GM18511 (cell line): Measurements from ENCODE around the gene TMEM235.

ENCODE experiments used
- ATAC-seq: cut with Tn5 transposase; IDR thresholded peaks from one replicate; pipeline ENCODE4 v1.9.1; 2021; ENCODE audit warnings: mild to moderate bottlenecking, moderate library complexity; ENCODE audit not compliant: unreplicated experiment

The TMEM235 gene

DNA sequence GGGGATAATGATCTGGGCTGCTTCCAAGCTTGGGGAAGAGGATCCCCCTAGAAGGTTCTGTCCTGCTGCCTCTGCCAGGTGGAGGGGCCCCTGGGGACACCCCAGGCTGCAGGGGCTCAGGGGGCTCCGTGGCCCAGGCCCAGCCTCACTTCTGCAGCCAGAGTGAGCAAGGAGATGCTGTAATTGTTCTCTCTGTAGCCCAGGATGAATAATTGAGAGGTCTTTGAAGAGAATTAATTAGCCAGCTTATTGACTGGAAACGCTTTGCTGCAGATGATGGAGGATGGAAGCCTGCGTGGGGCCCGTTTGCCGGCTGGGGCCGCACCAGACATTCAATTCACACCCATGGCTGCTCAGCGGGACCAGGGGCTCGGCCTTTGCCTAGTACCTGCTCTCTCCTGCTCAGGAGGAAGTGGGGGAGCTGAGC is 38.5 kb downstream of the TMEM235 start:
- no peak for ATAC-seq

DNA sequence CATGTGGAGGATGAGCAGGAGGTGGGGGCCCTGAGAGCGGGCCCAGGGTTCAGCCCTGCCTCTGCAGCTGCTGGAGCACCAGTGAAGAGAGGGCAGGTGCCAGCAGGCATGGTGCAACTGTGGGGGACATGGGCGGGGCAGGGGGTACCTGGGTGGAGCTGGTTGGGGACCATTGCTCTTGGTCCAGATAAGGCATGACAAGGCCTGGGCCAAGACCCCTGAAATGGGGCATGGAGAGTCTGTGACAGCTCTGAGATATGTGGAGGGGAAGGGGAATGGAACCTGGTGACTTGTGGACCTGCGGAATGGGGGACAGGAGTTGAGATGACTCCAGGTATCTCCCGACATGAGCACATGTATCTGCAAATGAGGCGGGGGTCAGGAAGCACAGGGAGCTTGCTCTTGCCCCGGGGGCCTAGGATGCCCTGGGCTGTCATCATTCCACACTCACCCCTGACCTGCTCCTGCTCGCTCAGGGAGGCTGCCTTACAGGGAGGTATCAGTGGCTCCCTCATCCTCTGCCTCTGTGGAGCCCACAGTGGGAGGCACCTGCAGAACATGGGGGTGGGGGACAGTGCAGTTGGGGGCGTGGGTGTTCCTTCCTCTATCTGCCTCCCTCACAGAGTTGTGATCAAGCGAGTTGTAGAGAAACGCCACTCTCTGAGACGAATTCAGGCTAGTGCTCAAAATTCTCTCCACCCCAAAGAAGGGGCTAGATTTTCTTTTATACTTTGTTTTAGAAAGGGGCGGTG is 40.2 kb downstream of the TMEM235 start:
- no peak for ATAC-seq

DNA sequence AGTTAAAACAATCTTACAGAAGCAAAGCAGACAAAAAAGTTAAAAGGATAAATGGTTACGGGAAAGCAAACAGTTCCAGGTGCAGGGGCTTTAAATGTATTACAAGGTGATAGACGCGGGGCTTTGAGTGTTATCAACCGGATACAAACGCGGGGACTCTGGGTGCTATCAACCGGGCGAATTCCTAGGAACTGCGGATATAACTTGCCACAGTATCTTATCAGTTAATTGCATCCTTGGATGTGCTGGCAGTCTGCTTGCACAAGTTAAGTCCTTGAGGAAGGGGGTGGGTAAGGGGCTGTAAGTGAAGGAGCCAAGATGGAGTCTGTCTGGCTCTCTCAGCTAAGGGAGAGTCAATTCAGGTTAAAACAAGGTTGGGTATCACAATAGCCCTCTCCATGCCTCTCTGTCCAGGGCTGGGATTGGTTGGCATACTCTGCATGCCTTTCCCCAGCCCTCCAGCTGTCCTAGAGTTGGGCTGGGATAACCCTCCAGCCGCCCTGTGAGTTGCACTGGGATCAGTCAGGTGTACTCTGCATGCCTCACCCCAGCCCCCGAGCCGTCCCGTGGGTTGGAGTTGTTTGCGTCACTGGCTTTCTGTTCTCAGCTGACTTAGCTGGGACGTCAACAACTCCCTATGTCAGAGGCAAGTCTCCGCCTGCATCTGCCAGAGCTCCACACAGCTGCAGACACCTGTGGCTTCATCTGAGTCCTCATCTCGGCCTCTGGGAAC is 40.9 kb downstream of the TMEM235 start:
- ATAC-seq, result no peak

DNA sequence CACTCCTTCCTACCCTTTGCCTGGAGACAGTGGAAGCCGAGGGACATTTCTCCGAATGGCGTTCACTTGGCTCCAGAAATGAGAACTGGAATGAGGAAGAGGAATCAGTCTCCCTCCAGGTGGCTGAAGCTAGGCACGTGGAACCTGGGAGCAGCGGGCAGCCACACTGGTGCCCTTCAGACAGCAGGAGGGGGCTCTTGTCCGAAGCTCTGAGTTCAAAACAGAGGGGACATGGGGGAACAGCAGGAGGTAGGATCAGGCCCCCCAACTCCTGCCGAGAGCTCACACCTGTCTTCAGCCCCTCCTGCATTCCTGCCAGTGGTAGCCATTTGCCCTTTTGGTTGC is 41.5 kb downstream of the TMEM235 start:
- ATAC-seq, result no peak

DNA sequence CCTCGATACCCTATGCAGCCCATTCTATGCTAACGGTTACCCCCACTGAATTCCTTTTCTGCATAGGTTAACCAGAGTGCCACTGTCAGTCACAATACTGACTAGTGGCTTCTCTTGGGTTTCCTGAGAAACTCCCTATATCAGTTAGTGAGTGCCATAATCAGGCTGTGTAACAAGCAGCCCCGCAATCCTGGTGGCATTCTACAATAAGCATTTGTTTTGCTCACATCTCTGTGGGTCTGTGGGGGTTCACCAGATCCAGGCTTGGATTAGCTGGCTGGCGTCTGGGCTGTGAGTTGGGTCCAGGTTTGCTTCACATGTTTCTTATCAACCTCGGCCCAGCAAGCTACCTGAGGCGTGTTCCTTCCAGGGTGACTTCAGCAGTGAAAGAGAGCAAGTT is 42.4 kb downstream of the TMEM235 start:
- ATAC-seq, result no peak

DNA sequence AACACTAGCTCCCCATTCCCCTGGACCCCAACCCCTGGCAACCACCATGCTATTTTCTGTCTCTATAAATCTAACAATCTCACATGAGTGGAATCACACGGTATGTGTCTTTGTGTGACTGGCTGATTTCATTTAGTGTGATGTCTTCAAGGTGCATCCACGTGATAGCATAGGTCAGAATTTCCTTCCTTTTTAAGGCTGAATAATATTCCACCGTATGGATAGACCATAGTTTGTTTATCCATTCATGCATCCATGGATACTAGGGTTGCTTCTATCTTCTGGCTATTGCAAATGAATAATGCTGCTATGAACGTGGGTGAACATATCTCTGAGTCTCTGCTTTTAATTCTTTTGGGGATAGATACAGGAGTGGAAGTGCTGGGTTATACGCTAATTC is 43.9 kb downstream of the TMEM235 start:
- ATAC-seq, result no peak

DNA sequence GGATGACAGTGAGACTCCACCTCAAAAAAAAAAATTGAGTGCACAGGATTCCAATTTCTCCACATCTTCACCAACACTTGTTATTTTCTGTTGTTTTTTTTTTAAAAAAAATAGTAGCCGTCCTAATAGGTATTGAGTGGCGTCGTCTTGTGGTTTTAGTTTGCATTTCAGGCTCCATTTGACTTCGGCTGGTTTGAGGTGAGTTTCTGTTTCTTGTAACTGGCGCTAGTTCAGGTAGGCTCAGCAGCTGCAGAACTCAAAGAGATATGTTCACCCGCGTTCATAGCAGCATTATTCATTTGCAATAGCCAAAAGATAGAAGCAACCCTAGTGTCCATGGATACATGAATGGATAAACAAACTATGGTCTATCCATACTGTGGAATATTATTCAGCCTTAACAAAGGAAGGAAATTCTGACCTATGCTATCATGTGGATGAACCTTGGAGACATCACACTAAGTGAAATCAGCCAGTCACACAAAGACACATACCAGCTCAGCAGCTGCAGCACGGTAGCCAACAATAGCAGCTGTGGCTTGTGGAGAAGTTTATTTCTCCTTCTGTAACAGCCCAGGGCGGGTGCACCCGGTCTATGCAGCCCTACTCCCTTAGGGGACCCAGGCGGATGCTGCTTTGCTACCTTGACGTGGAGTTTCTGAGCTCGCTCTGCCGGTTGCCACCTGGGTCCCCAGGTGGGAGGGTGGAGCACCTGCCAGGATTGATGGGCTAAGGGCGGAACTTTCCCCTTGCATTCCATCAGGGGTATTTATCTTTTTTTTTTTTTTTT is 44.9 kb downstream of the TMEM235 start:
- no peak for ATAC-seq

DNA sequence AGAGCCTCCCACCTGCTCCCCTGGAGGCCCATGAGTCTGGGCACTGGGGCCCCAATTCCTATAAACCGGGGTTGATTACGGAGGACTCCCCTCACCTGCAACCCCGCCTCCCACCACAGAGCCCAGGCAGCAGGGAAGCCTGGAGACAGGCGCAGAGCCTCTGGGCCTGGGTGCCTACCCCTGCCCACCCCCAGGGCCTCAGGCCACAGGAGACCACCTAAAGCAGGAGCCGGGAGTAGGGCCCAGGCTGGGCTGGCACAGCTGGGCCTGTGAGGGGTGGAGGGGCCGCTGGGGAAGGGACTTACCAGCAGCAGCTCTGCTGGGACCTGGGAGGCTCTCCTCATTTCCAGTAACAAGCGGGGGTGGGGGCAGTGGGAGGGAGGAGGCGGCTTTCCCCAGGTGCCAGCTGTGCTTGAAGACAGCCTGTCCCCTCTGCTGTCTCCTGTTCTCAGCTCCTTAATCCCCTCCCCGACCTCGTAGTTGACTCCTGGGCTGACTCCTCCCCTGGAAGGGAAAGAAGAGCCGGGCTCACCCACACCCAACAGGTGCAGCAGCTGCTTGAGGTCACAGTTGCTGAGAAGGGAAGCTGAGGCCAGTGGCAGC is 46.8 kb downstream of the TMEM235 start:
- no peak for ATAC-seq

DNA sequence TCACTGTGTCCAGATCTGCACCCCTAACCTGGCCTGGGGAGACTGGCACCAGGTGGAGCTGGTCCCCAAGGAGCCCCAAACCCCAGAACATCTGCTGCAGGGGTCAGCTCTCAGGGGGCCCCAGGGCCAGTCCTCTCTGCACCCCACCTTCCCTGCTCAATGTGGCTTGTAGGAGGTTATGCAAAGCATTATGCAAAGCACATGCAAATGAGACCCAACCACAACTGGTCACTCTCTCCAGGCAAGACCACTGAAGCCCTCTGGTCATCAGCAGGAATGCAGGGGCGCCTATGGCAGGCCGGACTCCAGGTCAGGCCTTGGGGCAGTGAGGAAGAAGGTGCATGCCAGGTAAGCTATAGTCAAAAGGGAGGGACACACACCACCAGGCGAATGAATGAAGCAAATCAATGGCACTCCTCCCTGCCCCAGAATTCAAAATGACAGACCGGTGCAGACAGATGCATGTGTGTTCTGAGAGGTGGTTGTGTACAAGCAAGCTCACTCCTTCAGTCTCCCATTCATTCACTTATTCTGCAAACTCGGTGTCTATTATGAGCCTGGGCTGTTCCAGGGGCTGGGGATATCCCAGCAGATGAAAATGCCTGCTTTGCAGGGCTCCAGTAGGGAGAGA is 48.0 kb downstream of the TMEM235 start:
- no peak for ATAC-seq

DNA sequence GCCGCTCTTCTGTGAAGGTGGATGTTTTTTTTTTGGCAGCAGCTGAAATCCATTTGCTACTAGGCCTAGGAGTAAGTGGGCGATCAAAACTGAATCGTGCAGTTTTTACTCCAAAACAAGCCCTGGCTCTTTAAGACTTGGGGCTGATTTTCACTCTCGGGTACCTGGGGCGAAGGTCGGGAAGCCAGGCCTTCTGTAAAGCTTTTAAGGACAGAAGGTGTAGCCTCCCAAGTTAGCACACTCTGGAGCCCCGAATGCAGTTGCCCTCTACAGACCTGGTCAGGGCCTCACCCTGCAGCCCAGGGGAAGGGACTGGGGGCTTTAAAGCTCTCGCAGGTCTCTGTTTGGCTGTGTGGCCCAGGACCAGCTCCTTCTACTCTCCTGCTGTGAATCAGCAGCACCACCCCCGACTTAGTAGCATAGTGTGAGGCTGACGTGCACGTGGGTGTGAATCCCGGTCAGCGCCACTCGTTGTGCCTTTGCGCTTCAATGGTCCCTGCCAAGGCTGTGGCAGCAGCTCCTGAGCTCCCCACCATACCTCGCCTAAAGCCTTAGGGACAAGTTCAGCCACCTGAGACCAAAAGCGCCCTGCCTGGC is 49.9 kb downstream of the TMEM235 start:
- ATAC-seq, result no peak

DNA sequence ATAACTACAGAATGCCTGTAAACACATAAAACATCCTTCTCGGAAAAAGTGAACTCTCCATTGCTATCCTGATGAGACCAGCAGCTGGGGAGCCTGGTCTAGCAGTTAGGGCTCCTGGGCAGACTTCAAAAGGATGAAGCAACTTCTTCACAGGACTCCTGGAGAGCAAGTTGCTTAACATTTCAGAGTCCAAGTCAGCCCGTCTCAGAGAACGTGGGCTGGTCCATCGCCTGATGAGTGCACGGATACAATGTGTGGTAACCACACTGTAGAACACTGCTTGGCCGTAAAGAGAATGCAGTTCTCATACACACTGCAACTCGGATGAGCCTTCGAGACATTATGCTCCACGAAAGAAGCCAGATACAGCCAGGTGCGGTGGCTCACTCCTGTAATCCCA is 52.7 kb downstream of the TMEM235 start:
- no peak for ATAC-seq

DNA sequence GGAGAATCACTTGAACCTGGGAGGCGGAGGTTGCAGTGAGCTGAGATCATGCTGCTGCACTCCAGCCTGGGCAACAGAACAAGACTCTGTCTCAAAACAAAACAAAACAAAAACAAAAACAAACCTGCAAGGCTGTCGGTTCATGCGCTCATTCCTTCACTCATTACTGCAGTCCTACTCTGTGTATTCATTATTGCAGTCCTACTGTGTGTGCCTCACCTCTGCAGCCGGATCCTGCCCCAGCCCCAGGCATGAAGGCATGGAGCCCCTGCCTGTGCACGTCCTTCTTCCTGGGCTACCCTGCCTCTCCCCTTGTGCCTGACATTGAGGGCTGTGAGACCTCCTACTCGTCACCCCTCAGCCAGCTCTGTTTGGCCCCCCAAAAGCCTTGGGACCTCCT is 57.6 kb downstream of the TMEM235 start:
- no peak for ATAC-seq

DNA sequence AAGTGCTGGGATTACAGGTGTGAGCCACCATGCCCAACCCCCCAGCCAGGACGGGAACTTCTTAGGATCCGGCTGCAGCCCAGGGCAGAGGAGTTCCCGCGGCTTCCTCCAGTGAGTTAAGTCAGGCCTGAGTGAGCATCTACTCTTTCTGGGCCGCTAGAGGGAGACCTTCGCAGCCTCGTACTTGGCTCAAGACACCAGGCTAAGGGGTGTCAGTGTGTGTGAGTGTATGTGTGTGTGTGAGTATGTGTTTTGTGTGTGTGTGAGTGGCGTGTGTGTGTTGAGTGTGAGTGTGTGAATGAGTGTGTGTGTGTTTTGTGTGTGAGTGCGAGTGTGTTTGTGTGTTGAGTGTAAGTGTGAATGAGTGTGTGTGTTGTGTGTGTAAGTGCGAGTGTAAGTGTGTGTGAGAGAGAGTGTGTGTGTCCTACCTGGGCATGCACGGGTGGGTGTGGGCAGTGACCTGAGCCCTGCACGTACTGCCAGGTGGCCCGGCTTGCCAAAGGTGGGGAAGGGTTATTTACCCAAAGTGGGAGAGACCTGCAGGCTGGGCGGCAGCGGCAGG is 58.5 kb downstream of the TMEM235 start:
- no peak for ATAC-seq
